ENCODE results near the gene SPNS2. TPM values are rescaled to one million over a fixed set of nuclear protein-coding genes. Genes with fewer than 3 reads are reported as not detected.
A peak's percentile ranks its signal among the peaks of the same experiment; 100 is the strongest.

SPNS2 gene
- total RNA-seq, 4 donors from 2014 or later, result 5.4 to 49.8 (median 23.4) TPM

GRCh38 chr17:4480929-4481898 is 17.5 kb upstream of the SPNS2 start:
- WGBS, 2 donors, result 36 to 38% methylated on average over 14 of the region's 14 CpGs
- Histone ChIP-seq H3K4me3 (no peak overlapping the region), H3K9me3 (no peaks in the 10 kb centered on the region), H3K27ac (peak overlapping the region in 1 of 4 donors; percentile 74), H3K4me1 (peaks cover 0 to 17% (median 0%) of the 10 kb centered on the region in 4 donors), H3K27me3 (no peaks in the 10 kb centered on the region), H3K36me3 (no peaks in the 10 kb centered on the region)
- no peak for DNase-seq (ENCODE audit: low spot score in 2 of 2)
- no peak for TF ChIP-seq POLR2A (IDR thresholded peaks at IDR 0.05)
- no peak for TF ChIP-seq EP300 (IDR thresholded peaks at IDR 0.05)
- TF ChIP-seq CTCF (IDR thresholded peaks at IDR 0.05), result no peak

- no peak overlapping the region for H3K4me3 ChIP-seq
- 76 to 84% methylated on average over 16 of the region's 16 CpGs for WGBS, 2 donors
- DNase-seq (ENCODE audit: low spot score in 2 of 2), result no peak
Measured at GRCh38 chr17:4482338-4483011, 16.2 kb upstream of the SPNS2 start.

GRCh38 chr17:4483012-4483840 is 15.5 kb upstream of the SPNS2 start:
- Histone ChIP-seq H3K4me1 (peaks cover 0 to 17% (median 0%) of the 10 kb centered on the region in 4 donors), H3K27ac (peak overlapping the region in 1 of 4 donors; percentile 71), H3K36me3 (no peaks in the 10 kb centered on the region), H3K9me3 (no peaks in the 10 kb centered on the region), H3K4me3 (no peak overlapping the region), H3K27me3 (no peaks in the 10 kb centered on the region)
- DNase-seq (ENCODE audit: low spot score in 2 of 2), result no peak
- 55 to 68% methylated on average over 11 to 13 of the region's 13 CpGs for WGBS, 2 donors
- no peak for TF ChIP-seq POLR2A (IDR thresholded peaks at IDR 0.05)

More at GRCh38 chr17:4482338-4483011, 16.2 kb upstream of the SPNS2 start:
- Histone ChIP-seq H3K27me3 (no peaks in the 10 kb centered on the region), H3K9me3 (no peaks in the 10 kb centered on the region), H3K27ac (peak overlapping the region in 1 of 4 donors; percentile 71), H3K36me3 (no peaks in the 10 kb centered on the region), H3K4me1 (peaks cover 0 to 17% (median 0%) of the 10 kb centered on the region in 4 donors)
- TF ChIP-seq CTCF (IDR thresholded peaks at IDR 0.05), result no peak
- TF ChIP-seq POLR2A (IDR thresholded peaks at IDR 0.05), result no peak
- no peak for TF ChIP-seq EP300 (IDR thresholded peaks at IDR 0.05)

- DNase-seq (ENCODE audit: low spot score in 2 of 2), result no peak
- Histone ChIP-seq H3K4me3 (peak overlapping the region in 1 of 4 donors; percentile 16), H3K27ac (no peak overlapping the region), H3K36me3 (no peaks in the 10 kb centered on the region), H3K4me1 (peaks cover 0 to 6% (median 0%) of the 10 kb centered on the region in 4 donors), H3K27me3 (no peaks in the 10 kb centered on the region), H3K9me3 (no peaks in the 10 kb centered on the region)
- no peak for TF ChIP-seq CTCF (IDR thresholded peaks at IDR 0.05)
- 84 to 86% methylated on average over 21 to 25 of the region's 31 CpGs for WGBS, 2 donors
Measured at GRCh38 chr17:4485676-4486646, 12.7 kb upstream of the SPNS2 start.

Measured in tibial nerve (tissue), 4 donors.